ENCODE results near the gene TBC1D23.
"Not testable (repeated sequence)": the region's sequence is repeated elsewhere in the genome, so short reads cannot be mapped to it uniquely, and the experiment has no call there.

The TBC1D23 gene
- long read RNA-seq, donor 1, partial matches to known transcripts: 0 of 2 reads
- long read RNA-seq, donor 1, other reads (novel, unspliced or antisense): 0 of 2 reads
- long read RNA-seq, donor 2, partial matches to known transcripts: 0 of 3 reads
- long read RNA-seq, donor 2, other reads (novel, unspliced or antisense): 0 of 3 reads
- long read RNA-seq, donor 3, partial matches to known transcripts: 0 of 2 reads
- long read RNA-seq, donor 3, other reads (novel, unspliced or antisense): 0 of 2 reads
- long read RNA-seq, donor 4, transcript TBC1D23-204 (4 exons, 2,304 nt): major isoform, 6 of 9 reads
- long read RNA-seq, donor 4, partial matches to known transcripts: 0 of 9 reads
- long read RNA-seq, donor 4, other reads (novel, unspliced or antisense): 0 of 9 reads
- long read RNA-seq, donor 5, partial matches to known transcripts: 11 of 17 reads
- long read RNA-seq, donor 5, other reads (novel, unspliced or antisense): 0 of 17 reads
- long read RNA-seq, donor 6, partial matches to known transcripts: 0 of 4 reads
- long read RNA-seq, donor 6, other reads (novel, unspliced or antisense): 0 of 4 reads
- long read RNA-seq, donor 7, partial matches to known transcripts: 0 of 5 reads
- long read RNA-seq, donor 7, other reads (novel, unspliced or antisense): 0 of 5 reads
- long read RNA-seq, donor 8, partial matches to known transcripts: 0 of 4 reads
- long read RNA-seq, donor 8, other reads (novel, unspliced or antisense): 0 of 4 reads

DNA sequence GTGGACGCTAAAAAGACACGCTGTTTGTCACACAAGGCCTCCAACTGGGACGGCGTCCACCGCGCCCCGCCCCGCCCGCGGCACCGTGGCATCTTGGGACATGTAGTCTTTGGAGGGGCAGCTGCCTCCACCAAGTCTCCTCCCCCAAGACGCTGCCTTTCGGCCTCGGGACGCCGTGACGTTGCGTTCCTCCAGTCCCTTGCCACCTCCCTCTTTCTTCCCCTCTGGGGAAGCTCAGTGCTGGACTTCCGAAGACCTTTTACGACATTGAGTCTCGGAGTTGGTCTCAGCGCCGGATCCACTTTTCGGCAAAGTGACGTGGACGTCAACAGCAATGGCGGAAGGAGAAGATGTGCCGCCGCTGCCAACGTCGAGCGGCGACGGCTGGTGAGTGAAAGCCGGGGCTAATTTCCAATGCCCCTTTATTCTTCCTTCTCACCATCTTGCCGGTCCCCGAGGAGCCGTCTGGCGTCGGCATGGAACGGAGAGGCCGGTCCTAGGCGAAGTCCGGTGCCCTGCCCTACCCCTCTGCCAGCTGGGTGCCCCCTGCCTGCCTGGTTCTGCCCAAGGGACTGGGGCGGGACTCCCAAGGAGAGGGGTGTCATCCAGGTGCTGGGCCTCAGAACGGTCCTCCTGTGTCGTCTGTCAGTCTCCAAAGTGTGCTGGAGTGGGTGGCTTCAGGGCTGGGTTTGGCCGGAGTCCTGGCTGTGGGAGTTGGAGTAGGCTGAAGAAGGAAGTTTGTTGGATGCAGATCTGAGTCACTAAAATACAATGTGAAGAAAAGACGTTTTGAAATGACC lies at the start of gene TBC1D23:
TSS of gene TBC1D23 (plus strand) at position 308 of the 800 bp plus-strand sequence. CDS start at position 335, 27 bp downstream.
- DNase-seq: peak; percentile 89

- no peak for DNase-seq
Observed at GRCh38 chr3:100213891-100214573, 46.8 kb upstream of the TBC1D23 start.

DNA sequence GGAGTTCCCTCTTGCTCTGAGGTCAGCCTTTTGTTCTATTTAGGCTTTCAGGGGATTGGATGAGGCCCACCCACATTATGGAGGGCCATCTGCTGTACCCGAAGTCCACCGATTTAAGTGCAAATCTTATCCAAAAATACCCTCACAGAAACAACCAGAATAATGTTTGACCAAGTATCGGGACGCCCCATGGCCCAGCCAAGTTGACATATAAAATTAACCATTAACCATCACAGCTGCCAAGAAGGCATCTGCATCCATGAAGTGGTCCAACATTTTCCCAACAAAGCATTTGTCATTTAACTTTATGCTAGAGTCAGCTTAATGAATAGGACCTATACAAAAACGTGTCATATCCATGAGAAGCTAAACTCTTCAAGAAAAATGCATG lies 46.2 kb upstream of the TBC1D23 start:
- DNase-seq: no peak

GRCh38 chr3:100216713-100217112 lies 44.1 kb upstream of the TBC1D23 start:
- DNase-seq: no peak

DNA sequence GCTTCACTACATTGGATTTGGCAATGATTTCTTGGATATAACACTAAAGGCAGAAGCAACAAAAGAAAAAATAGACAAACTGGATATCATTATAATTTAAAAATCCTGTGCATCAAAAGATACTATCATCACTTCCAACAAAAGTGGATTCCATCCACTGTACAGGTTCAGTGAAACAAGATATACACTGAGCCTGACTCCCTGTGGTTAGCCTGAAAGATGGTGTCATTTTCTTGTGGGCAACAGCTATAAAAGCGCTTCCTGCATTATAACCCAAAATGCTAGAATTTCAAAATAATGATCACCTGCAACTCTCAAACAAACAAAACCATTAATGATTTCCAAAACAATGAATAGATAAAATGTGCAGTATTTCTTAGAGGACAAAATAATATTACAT lies 39.6 kb upstream of the TBC1D23 start:
- no peak for DNase-seq

- DNase-seq: no peak
Observed at GRCh38 chr3:100225193-100225592, 35.6 kb upstream of the TBC1D23 start.

- no peak for DNase-seq
Observed at GRCh38 chr3:100225883-100226282, 34.9 kb upstream of the TBC1D23 start.

DNA sequence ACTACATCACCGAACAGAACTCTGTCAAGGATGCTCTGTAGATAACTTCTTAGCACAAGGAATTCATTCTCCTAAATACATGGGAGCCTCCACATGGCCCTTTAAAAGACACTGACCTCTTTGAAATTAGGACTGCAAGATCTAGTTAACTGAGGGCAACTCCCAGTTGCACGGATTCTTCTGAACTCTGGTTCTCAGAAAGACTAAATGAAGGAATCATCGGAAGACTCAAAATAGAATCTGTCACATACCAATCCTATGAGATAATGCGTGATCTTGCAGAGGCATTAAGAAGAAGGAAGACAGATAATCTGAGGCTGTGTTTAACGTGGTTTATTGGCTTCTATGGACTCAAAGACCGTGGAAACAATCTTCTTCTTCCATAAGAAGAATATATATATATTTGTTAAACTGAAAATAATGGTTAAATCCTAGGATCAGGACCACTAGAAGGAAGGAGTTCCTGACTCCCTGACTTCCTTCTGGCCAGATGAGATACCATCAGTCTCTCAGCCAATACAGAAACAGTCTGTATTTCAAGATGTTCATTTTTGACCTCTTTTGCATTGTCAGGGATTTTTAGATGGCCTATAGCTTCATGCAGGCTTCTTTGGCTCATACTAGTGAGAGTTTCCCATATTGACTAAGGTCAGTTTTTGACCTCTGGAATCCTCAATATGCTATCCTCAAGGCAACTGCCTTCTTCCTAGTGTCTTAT lies 33.9 kb upstream of the TBC1D23 start:
- no peak for DNase-seq

DNA sequence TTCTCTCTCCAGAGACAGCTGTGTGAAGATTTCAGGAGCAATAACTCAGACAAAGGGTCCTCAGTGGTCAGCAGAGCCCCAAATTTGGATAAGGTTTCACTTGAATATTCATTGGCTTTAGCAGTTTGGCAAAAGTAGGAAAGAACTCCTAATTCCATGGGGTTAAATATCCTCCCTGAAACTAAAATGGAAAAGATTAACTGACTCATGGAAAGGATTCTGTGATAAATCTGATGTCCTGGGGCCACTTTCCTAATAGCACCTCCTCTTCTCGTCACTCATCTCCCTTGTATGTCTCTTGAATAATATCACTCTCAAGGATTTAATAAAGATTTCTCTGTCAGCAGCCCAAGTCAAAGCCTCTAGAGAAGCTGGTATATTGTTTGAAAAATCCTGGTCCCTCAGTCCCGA lies 33.3 kb upstream of the TBC1D23 start:
- DNase-seq: no peak

DNA sequence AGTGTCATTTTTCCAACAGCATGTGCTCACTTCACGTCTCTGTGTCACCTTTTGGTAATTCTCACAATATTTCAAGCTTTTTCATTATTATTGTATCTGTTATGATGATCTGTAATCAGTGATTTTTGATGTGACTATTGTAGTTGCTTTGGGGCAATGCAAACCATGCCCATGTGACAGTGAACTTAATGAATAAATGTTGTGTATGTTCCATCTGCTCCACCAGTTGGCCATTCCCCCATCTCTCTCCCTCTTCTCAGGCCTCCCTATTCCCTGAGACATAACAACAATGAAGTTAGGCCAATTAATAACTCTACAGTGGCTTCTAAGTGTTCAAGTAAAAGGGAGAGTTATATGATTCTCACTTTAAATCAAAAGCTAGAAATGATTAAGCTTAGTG lies 32.5 kb upstream of the TBC1D23 start:
- DNase-seq: no peak

GRCh38 chr3:100229188-100229587 lies 31.6 kb upstream of the TBC1D23 start:
- not testable (repeated sequence) for DNase-seq

GRCh38 chr3:100230710-100231109 lies 30.1 kb upstream of the TBC1D23 start:
- DNase-seq: no peak

DNA sequence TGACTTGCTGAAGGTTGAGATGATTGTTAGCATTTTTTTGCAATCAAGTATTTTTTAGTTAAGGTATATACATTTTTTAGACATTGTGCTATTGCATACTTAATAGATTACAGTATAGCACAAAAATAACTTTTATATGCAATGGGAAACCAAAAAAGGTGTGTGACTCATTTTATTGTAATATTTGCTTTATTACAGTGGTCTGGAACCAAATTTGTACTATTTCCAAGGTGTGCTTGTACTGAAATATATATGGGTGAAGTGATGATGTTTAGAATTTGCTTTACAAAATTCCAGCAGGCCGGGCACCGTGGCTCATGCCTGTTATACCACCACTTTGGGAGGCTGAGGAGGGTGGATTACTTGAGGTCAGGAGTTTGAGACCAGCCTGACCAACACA lies 29.1 kb upstream of the TBC1D23 start:
- DNase-seq: no peak

DNA sequence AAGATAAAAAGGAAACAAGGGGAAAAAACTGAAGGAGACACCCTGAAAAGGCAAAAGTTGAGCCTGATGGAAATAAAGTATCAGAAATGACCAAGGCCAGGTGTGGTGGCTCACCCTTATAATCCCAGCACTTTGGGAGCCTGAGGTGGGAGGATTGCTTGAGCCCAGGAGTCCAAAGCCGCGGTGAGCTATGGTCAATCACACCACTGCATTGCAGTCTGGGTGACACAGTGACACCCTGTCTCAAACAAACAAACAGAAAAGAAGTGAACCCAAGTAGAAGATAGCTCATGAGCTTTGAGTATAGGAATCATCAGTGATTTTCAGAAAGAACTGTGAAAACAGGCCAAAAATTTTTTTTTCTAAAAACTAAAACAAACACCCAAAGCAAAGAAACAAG lies 26.4 kb upstream of the TBC1D23 start:
- no peak for DNase-seq

GRCh38 chr3:100238599-100238998 lies 22.2 kb upstream of the TBC1D23 start:
- no peak for DNase-seq

DNA sequence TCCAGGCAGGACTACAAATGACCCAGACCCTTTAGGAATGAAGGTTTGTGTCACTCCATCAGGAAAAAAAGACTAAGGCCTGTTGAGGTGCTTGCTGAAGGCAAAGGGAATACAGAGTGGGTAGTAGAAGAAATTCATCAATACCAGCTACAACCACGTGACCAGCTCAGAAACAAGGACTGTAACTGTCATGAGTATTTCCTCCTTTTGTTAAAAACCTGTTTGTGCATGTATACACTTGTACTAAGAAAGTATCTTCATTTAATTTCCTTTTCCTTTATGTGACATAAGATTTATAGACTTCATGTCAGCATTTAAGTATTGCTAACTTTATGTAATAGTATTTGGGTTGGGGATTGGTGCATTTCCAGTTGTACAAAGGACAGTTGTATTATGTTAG lies 18.3 kb upstream of the TBC1D23 start:
- DNase-seq: not testable (repeated sequence)

DNA sequence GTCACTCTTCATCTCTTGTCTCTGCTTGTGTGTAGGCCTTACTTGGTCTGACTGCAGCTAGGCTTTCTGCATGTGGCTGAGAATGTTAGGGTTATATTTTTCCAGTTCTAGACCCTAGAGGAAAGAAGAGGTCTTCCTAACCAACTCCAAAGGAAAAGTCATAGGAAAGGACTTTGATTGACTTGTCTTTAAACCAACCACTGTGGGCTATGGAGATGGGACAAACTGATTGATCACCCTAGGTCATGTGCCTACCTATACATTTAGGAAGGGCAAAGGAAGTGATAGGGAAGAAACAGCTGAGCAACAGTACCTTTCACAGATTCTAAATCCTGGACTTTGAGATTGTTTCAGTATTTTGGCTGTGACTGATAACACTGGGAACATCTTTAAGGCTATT lies 16.5 kb upstream of the TBC1D23 start:
- DNase-seq: no peak

GRCh38 chr3:100245136-100245535 lies 15.7 kb upstream of the TBC1D23 start:
- no peak for DNase-seq

- no peak for DNase-seq
Observed at GRCh38 chr3:100245927-100246326, 14.9 kb upstream of the TBC1D23 start.

GRCh38 chr3:100246999-100247398 lies 13.8 kb upstream of the TBC1D23 start:
- no peak for DNase-seq

- DNase-seq: no peak
Observed at GRCh38 chr3:100252001-100252400, 8.8 kb upstream of the TBC1D23 start.
